SU-DHL-6 (cell line): ENCODE results near the gene ARL11.

ENCODE experiments used
- H2AFZ ChIP-seq: fragments of 200-600 bp; sonication (generic); 2 replicates; pipeline ENCODE4 v1.6.1; 2014; ENCODE audit warnings: low read depth, mild to moderate bottlenecking, moderate library complexity, mixed read lengths, antibody characterized with exemption, low read length; ENCODE audit not compliant: severe bottlenecking
- H3F3A ChIP-seq: fragments of 200-600 bp; shearing (Covaris generic); 2 replicates; pipeline ENCODE4 v1.6.0; 2016; ENCODE audit warnings: antibody characterized with exemption, mild to moderate bottlenecking; ENCODE audit not compliant: insufficient read depth
- H3K27ac ChIP-seq: fragments of 200-600 bp; sonication (generic); 2 replicates; pipeline ENCODE4 v1.5.1; 2016; ENCODE audit warnings: low read depth, mild to moderate bottlenecking, low read length, moderate library complexity, mixed read lengths
- H3K27me3 ChIP-seq: fragments of 200-600 bp; sonication (generic), shearing (Covaris generic); 2 replicates; pipeline ENCODE4 v1.6.0; 2014; ENCODE audit warnings: mild to moderate bottlenecking, low read length
- H3K36me3 ChIP-seq: fragments of 200-600 bp; sonication (generic); 2 replicates; pipeline ENCODE4 v1.6.1; 2014; ENCODE audit warnings: mild to moderate bottlenecking, low read length, mixed read lengths
- H3K4me2 ChIP-seq: fragments of 300-600, 200-600 bp; shearing (Covaris generic), sonication (generic); 2 replicates; pipeline ENCODE4 v1.6.0; 2014; ENCODE audit warnings: low read length, low read depth, mild to moderate bottlenecking; ENCODE audit not compliant: poor library complexity, severe bottlenecking
- H3K4me3 ChIP-seq: fragments of 200-600 bp; sonication (generic); 2 replicates; pipeline ENCODE4 v1.5.1; 2014; ENCODE audit warnings: antibody characterized with exemption, low read length, mild to moderate bottlenecking, mixed read lengths; ENCODE audit not compliant: insufficient read depth, poor library complexity, severe bottlenecking
- H3K79me2 ChIP-seq: fragments of 200-600 bp; sonication (generic); 2 replicates; pipeline ENCODE4 v1.6.1; 2014; ENCODE audit warnings: mild to moderate bottlenecking, low read length, moderate library complexity; ENCODE audit not compliant: insufficient read depth
- H3K9ac ChIP-seq: fragments of 200-600 bp; sonication (generic); 2 replicates; pipeline ENCODE4 v1.7.0; 2014; ENCODE audit warnings: mild to moderate bottlenecking, low read length
- H3K9me2 ChIP-seq: fragments of 200-600 bp; sonication (generic); replicated peaks from 2 replicates; pipeline ENCODE4 v1.6.1; 2014; ENCODE audit warnings: low read length; ENCODE audit not compliant: insufficient read depth
- H3K9me3 ChIP-seq: fragments of 200-600 bp; sonication (generic); 2 replicates; pipeline ENCODE4 v1.6.1; 2014; ENCODE audit warnings: low read length, mixed read lengths; ENCODE audit not compliant: insufficient read depth
- H4K20me1 ChIP-seq: fragments of 200-600 bp; sonication (generic); 2 replicates; pipeline ENCODE4 v1.6.1; 2014; ENCODE audit warnings: low read depth, mild to moderate bottlenecking, antibody characterized with exemption, low read length, moderate library complexity, mixed read lengths
- CTCF ChIP-seq: fragments of 200-600 bp; sonication (generic); IDR thresholded peaks from one replicate; pipeline ENCODE4 v1.5.1; 2017; ENCODE audit warnings: antibody characterized with exemption, mild to moderate bottlenecking, low read length, moderate library complexity; ENCODE audit not compliant: insufficient read depth, poor library complexity, severe bottlenecking
- EZH2phosphoT487 ChIP-seq: fragments of 200-600 bp; sonication (generic), shearing (Covaris generic); conservative IDR thresholded peaks from 2 replicates; pipeline ENCODE4 v1.6.1; 2018; ENCODE audit warnings: mild to moderate bottlenecking, antibody characterized with exemption, low read length, moderate library complexity, mixed read lengths

The ARL11 gene

GRCh38 chr13:49624229-49624628 is 4.1 kb upstream of the ARL11 start:
- no peak for TF ChIP-seq CTCF
- TF ChIP-seq EZH2phosphoT487, result no peak
- Histone ChIP-seq H3K4me2 (no peak overlapping the region), H3K79me2 (peaks cover 9% of the 10 kb centered on the region), H3K4me3 (no peak overlapping the region), H3K9ac (no peak overlapping the region), H3F3A (no peaks in the 10 kb centered on the region; the same call in 1 of the 2 replicates), H4K20me1 (no peaks in the 10 kb centered on the region), H3K36me3 (no peaks in the 10 kb centered on the region), H3K9me3 (no peaks in the 10 kb centered on the region), H3K27ac (peak overlapping the region; percentile 26), H3K27me3 (no peaks in the 10 kb centered on the region), H2AFZ (peak overlapping the region; percentile 30), H3K9me2 (no peaks in the 10 kb centered on the region)

DNA sequence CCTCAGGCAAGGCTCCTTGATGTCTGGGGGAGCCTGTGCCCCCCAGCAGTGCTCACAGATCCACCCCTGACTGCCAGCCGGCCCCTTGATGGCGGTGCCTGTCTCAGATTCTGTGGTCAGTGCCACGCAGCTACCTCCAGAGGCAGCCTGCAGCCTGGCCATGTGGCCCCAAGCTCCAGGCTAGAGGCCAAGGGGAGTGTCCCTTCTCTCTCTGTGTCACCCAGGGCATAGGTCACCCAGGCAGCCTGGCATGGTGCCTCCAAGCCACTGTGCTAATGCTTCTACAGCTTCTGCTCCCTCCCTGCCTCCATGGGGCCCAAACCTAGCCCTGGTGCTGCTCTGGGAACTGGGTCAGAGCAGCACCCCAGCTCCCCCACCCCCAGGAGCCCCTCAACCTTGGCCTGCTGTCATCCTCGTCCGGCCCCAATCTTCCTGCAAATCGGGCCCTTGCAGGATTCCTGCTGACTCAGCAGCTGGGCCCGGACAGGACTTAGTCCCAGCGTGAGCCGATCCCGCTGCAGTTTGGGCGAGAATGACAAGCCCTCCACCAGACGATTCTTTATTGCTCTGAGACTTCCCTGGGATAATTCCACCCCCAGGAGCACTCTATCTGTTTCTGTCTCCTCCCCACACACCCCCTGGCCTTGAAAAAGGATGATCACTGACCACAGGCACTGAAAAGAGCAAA is 2.8 kb upstream of the ARL11 start:
- Histone ChIP-seq H3K4me2 (no peak overlapping the region), H3K9me2 (no peaks in the 10 kb centered on the region), H3K9me3 (no peaks in the 10 kb centered on the region), H3K79me2 (peaks cover 22% of the 10 kb centered on the region), H2AFZ (no peak overlapping the region), H3K4me3 (no peak overlapping the region), H4K20me1 (no peaks in the 10 kb centered on the region), H3F3A (no peaks in the 10 kb centered on the region; the same call in 1 of the 2 replicates), H3K27ac (0 out of 2 replicates have a peak overlapping the region, but pooled peaks have one; percentile 33), H3K27me3 (no peaks in the 10 kb centered on the region), H3K36me3 (no peaks in the 10 kb centered on the region), H3K9ac (no peak overlapping the region)
- no peak for TF ChIP-seq EZH2phosphoT487
- TF ChIP-seq CTCF, result no peak

DNA sequence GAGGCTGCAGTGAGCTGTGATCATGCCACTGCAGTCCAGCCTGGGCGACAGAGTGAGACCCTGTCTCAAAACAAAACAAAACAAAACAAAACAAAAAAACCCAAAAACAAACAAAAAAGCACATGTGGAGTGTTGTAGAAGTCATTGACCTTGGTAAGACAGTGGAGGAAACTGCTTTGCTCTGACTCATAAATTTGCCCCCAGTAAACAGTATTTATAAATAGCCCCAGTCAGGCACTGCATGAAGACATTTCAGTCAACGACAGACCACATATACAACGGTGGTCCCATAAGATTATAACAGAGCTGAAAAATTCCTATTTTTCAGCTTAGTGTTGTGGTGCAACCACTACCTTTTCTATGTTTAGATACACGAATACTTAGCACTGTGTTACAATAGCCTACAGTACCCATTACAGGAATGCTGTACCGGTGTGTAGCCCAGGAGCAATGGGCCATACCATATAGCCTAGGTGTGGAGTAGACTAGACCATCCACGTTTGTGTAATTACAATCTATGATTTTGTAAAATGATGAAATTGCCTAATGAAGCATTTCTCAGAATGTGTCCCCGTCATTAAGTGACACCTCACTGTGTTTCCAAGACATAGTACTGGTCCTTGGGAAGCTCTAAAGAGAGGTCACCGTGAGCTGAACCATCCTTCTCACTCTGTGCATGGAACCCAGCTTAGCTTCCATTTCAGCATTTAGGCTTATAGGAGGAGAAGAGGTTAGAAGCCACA is 1.1 kb downstream of the ARL11 start:
- Histone ChIP-seq H2AFZ (no peak overlapping the region), H3K79me2 (peaks cover 44% of the 10 kb centered on the region), H3K9ac (peak overlapping the region; percentile 76), H3K9me3 (no peaks in the 10 kb centered on the region), H4K20me1 (no peaks in the 10 kb centered on the region), H3K27me3 (no peaks in the 10 kb centered on the region), H3K4me2 (peak overlapping the region; percentile 70), H3K27ac (peak overlapping the region; percentile 74), H3K4me3 (peak overlapping the region; percentile 81), H3K36me3 (no peaks in the 10 kb centered on the region), H3F3A (no peaks in the 10 kb centered on the region; the same call in 1 of the 2 replicates), H3K9me2 (no peaks in the 10 kb centered on the region)
- no peak for TF ChIP-seq EZH2phosphoT487
- no peak for TF ChIP-seq CTCF
